Measurements from ENCODE around the gene HOXD11. TPM values are rescaled to one million over a fixed set of nuclear protein-coding genes. Genes with fewer than 3 reads are reported as not detected.

Gene HOXD11
- total RNA-seq, result 0.10 TPM in 1 of 2 replicates, not detected in the other

GRCh38 chr2:176106581-176107539 is at the start of gene HOXD11:
Gene HOXD11, plus strand, starts transcription at chr2:176107280. Its CDS starts 76 bp downstream, at chr2:176107356.

GRCh38 chr2:176083796-176084261 is 23.3 kb upstream of the HOXD11 start, which contains the start of gene EVX2:
Gene EVX2, minus strand, starts transcription at chr2:176083962. Its CDS starts 186 bp downstream, at chr2:176083776.

GRCh38 chr2:176092270-176093144 is 14.6 kb upstream of the HOXD11 start, which contains the start of gene HOXD13:
Gene HOXD13, plus strand, starts transcription at chr2:176092721. Its CDS starts 170 bp downstream, at chr2:176092891.

GRCh38 chr2:176099728-176100546 is 7.1 kb upstream of the HOXD11 start, which contains the start of gene HOXD12:
Gene HOXD12, plus strand, starts transcription at chr2:176099795. Its CDS starts 7 bp downstream, at chr2:176099802.

GRCh38 chr2:176115883-176116813 is 9.1 kb downstream of the HOXD11 start, which contains the start of gene HOXD10:
Gene HOXD10, plus strand, starts transcription at chr2:176116778. Its CDS starts 56 bp downstream, at chr2:176116834.

GRCh38 chr2:176122683-176123410 is 15.8 kb downstream of the HOXD11 start, which contains the start of gene HOXD9:
Gene HOXD9, plus strand, starts transcription at chr2:176122719. Its CDS starts 50 bp downstream, at chr2:176122769.

GRCh38 chr2:176128982-176129796 is 22.1 kb downstream of the HOXD11 start, which contains the start of gene HOXD8:
Gene HOXD8, plus strand, starts transcription at chr2:176129705. Its CDS starts 662 bp downstream, at chr2:176130367.

GRCh38 chr2:176151442-176152287 is 44.6 kb downstream of the HOXD11 start, which contains the start of gene HOXD4:
Gene HOXD4, plus strand, starts transcription at chr2:176151550. Its CDS starts 84 bp downstream, at chr2:176151634.

GRCh38 chr2:176156807-176157498 is 49.9 kb downstream of the HOXD11 start, which contains the start of gene HOXD3:
Gene HOXD3, plus strand, starts transcription at chr2:176157307. Its CDS starts 11,808 bp downstream, at chr2:176169115.

Other genes starting within 250 kb of the HOXD11 start
- gene LNPK, start 105.0 kb upstream of the HOXD11 start, total RNA-seq, result 3.8 and 4.7 TPM in 2 replicates
- gene EVX2, start 23.3 kb upstream of the HOXD11 start, total RNA-seq, result not detected in 2 replicates
- not detected in 2 replicates for gene HOXD13, start 14.6 kb upstream of the HOXD11 start, total RNA-seq
- gene HOXD12, start 7.5 kb upstream of the HOXD11 start, total RNA-seq, result not detected in 2 replicates
- 4.4 and 7.5 TPM in 2 replicates for gene HOXD10, start 9.5 kb downstream of the HOXD11 start, total RNA-seq
- gene HOXD9, start 15.4 kb downstream of the HOXD11 start, total RNA-seq, result 13.6 and 17.2 TPM in 2 replicates
- gene HOXD8, start 22.4 kb downstream of the HOXD11 start, total RNA-seq, result 17.3 and 24.1 TPM in 2 replicates
- 2.9 and 3.8 TPM in 2 replicates for gene HOXD4, start 44.3 kb downstream of the HOXD11 start, total RNA-seq
- gene HOXD3, start 50.0 kb downstream of the HOXD11 start, total RNA-seq, result 4.6 and 4.9 TPM in 2 replicates
- 3.7 and 7.3 TPM in 2 replicates for gene HOXD1, start 81.4 kb downstream of the HOXD11 start, total RNA-seq
- gene MTX2, start 162.2 kb downstream of the HOXD11 start, total RNA-seq, result 47.6 and 58.7 TPM in 2 replicates